Small intestine (tissue), 7 donors: ENCODE measurements around the gene TNFSF12. TPM values are rescaled to one million over a fixed set of nuclear protein-coding genes. Genes with fewer than 3 reads are reported as not detected.
"Not testable (repeated sequence)": the region's sequence is repeated elsewhere in the genome, so short reads cannot be mapped to it uniquely, and the experiment has no call there.

ENCODE experiments used
- DNase-seq, 2 donors: peaks; one replicate each; pipeline versions ENCODE4 v3.0.0 to v3.0.0-alpha.2; 2013
- FAIRE-seq: peaks from 2 replicates; lab custom pipeline; 2012; peaks lifted over from hg19 to GRCh38; lab: Jason Lieb, UNC
- H3K27ac ChIP-seq, 3 donors: one replicate each; pipeline ENCODE4 v1.5.1; 2013; ENCODE audit warnings: low read length in 2 of 3, mild to moderate bottlenecking in 2 of 3, control low read depth in 1 of 3, inconsistent platforms in 1 of 3, low read depth in 1 of 3, moderate library complexity in 1 of 3
- H3K27me3 ChIP-seq, 3 donors: one replicate each; pipeline ENCODE4 v1.6.1; 2013; ENCODE audit warnings: low read length in 3 of 3, inconsistent platforms in 1 of 3; ENCODE audit not compliant: control insufficient read depth in 3 of 3, insufficient read depth in 3 of 3
- H3K36me3 ChIP-seq, 3 donors: one replicate each; pipeline ENCODE4 v1.6.1; 2013; ENCODE audit warnings: low read length in 3 of 3, inconsistent platforms in 1 of 3, low read depth in 1 of 3, mild to moderate bottlenecking in 1 of 3, moderate library complexity in 1 of 3; ENCODE audit not compliant: control insufficient read depth in 3 of 3, insufficient read depth in 2 of 3
- H3K4me1 ChIP-seq, 3 donors: one replicate each; pipeline ENCODE4 v1.6.1; 2013; ENCODE audit warnings: low read length in 2 of 3, inconsistent platforms in 1 of 3, low read depth in 1 of 3, mild to moderate bottlenecking in 1 of 3, moderate library complexity in 1 of 3; ENCODE audit not compliant: control insufficient read depth in 3 of 3, insufficient read depth in 2 of 3
- H3K4me3 ChIP-seq, 3 donors: one replicate each; pipeline ENCODE4 v1.5.1; 2013; ENCODE audit warnings: low read length in 3 of 3, control low read depth in 1 of 3, inconsistent platforms in 1 of 3, low read depth in 1 of 3, mild to moderate bottlenecking in 1 of 3, moderate library complexity in 1 of 3
- H3K9me3 ChIP-seq, 2 donors: one replicate each; pipeline ENCODE4 v1.6.1; 2013; ENCODE audit warnings: low read depth in 1 of 2, low read length in 1 of 2; ENCODE audit not compliant: control insufficient read depth in 2 of 2, insufficient read depth in 1 of 2
- WGBS, 3 donors: extraction: QIAGEN DNeasy Blood & Tissue Kit; methylation state at CpG; one replicate each; pipeline ENCODE4 v1.1.7; 2013; 5-methylcytosine and 5-hydroxymethylcytosine counted together
- polyA plus RNA-seq, 4 donors: library from polyadenylated mRNA; stranded (reverse) in 3 of 4; unstranded in 1 of 4; fragments of 200-250 nt in 3 of 4; fragments of 120-200 nt in 1 of 4; gene quantifications; one replicate each; pipeline versions ENCODE4 v1.2.1 to v1.2.3, GENCODE V29; 2013
- donor health status: healthy with polysubstance abuse.
- donor health status: control.
- donor health status: control.
- donor health status: Bipolar disorder and iron deficiency.
- donor health status: healthy.

The TNFSF12 gene
- polyA plus RNA-seq, 4 donors, result 8.1 to 31.1 (median 22.1) TPM

DNA sequence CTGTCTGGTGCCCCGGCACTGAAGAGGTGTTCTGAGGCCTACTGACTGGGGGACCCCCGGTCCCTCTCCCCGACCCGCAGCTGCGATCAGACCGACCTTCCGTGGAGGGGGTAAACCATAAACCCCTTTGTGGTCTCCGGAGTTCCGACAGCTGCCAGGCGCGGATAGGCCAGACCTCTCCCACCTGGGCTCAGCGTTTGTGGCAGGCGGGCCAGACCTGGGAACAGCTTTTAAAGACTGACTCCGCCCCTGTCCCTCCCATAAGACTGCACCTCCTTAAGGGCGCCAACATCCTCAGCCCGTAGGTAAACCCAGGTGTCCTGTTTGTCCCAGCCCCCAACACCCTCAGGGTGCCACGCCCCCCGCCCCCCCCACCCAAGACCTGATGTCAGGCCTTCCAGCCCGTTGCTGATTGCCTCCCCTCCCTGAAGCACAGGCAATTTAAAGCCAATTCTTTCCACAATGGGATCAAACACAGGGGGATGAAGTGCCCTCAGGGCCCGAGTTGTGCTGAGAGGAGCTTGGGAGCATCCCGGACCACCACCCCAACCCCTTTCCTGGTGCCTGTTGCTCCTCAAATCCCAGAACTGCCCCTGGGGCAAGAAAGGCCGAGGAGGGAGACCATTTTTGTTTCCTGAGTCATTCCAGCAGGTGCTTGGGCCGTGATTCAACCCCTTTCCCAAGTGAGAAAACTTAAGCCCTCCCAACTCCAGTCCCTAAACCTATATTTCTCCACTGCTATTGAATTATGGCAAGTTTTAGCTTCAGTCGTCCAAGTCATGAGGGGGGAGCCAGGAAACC is 41.2 kb downstream of the TNFSF12 start, which contains the start of gene SOX15:
SOX15 (minus strand) TSS at position 204 of the 801 bp plus-strand sequence. CDS start 418 bp downstream, outside the sequence.
- no peak for DNase-seq
- H3K4me3 ChIP-seq, result peak within 1 kb of the TSS in 1 of 3 donors; percentile 39
- peaks cover 0 to 18% (median 0%) of the 10 kb centered on the region in 3 donors for H3K4me1 ChIP-seq
- peaks cover 19 to 96% (median 29%) of the 10 kb centered on the region in 3 donors for H3K36me3 ChIP-seq
- 69 to 73% (median 70%) methylated on average over 24 of the region's 24 CpGs for WGBS, 3 donors
- peak within 1 kb of the TSS in 1 of 3 donors; percentile 9 for H3K27ac ChIP-seq
- H3K9me3 ChIP-seq, result no peaks in the 10 kb centered on the region
- no peaks in the 10 kb centered on the region for H3K27me3 ChIP-seq
- no peak for FAIRE-seq

DNA sequence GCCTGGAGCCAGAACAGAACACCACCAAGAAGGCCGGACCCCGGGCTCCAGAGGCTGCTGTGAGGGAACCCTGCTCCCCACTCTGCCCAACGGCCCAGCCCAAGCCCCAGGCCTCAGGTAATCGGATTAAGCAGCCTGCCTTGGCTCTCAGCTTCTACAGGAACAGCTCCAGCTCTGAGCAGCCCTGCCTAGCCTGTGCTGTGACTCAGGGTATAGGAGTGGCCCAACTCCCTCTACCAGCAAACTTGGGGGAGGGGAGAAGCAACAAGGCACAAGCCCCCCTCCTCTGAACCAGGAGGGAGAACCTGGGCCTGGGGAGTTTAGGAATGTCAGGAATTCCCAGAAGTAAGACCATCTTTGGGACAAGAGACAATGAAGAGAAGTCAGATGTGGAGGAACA is 41.9 kb downstream of the TNFSF12 start:
- H3K4me3 ChIP-seq, result no peak overlapping the region
- H3K27me3 ChIP-seq, result no peaks in the 10 kb centered on the region
- H3K36me3 ChIP-seq, result peaks cover 25 to 96% (median 36%) of the 10 kb centered on the region in 3 donors
- FAIRE-seq (no peak), DNase-seq (no peak)
- no peaks in the 10 kb centered on the region for H3K9me3 ChIP-seq
- H3K27ac ChIP-seq, result no peak overlapping the region
- 81 to 93% (median 90%) methylated on average over 4 of the region's 4 CpGs for WGBS, 3 donors
- H3K4me1 ChIP-seq, result peaks cover 0 to 16% (median 0%) of the 10 kb centered on the region in 3 donors

DNA sequence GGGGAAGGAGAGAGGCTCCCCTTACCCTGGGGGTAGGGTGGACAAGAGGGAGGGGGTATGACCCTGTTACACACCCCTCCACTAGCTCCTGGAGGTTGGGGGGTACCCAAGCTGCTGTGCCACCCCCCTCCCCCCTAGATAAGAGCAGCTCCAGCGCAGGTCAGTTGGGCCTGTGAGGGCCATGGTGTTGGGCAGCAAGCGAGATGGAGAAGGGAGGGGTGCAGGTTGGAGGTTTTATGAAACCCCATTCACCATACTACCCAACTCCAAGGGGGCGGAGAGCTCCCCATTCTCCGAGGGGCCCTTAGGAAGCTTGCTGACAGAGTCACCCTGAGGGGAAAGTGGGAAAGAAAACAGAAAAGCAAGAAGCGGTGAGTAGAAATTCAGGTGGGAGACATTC is 42.7 kb downstream of the TNFSF12 start:
- Histone ChIP-seq H3K4me3 (no peak overlapping the region), H3K9me3 (no peaks in the 10 kb centered on the region), H3K27me3 (no peaks in the 10 kb centered on the region), H3K4me1 (peaks cover 0 to 16% (median 0%) of the 10 kb centered on the region in 3 donors), H3K36me3 (peaks cover 26 to 96% (median 37%) of the 10 kb centered on the region in 3 donors), H3K27ac (no peak overlapping the region)
- FAIRE-seq, result no peak
- WGBS, 3 donors, result 88 to 89% (median 89%) methylated on average over 4 to 5 of the region's 5 CpGs
- no peak for DNase-seq

DNA sequence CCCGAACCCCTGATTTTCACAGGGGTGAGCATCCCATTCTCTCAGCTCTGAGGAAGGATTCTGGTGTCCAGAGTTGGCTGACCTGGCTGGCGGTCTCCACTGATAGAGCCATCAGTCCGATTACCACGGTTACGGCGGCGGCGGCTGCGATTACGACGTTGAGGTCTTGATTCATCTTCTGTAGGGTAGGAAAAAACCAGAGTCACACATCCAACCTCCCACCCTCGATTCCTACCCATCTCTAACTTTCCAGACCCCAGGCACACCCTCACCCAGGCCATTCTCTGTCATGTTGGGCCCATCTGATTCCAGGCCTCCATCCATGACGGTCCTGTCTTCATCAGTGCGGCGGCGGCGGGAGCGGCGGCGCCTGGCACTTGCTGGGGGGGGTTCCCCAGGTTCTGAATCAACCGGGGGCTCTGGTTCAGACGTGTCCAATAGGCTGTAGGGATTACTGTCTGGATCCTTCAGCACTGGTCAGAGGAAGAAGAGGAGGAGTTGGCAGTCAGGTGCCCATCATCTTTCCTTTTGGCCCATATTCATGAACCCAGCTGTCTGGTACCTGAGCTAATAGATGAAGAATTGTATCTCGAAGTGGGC is 43.7 kb downstream of the TNFSF12 start:
- FAIRE-seq (no peak), DNase-seq (no peak)
- Histone ChIP-seq H3K27ac (no peak overlapping the region), H3K4me3 (no peak overlapping the region), H3K36me3 (peaks cover 26 to 92% (median 35%) of the 10 kb centered on the region in 3 donors), H3K9me3 (no peaks in the 10 kb centered on the region), H3K4me1 (peaks cover 0 to 13% (median 0%) of the 10 kb centered on the region in 3 donors), H3K27me3 (no peaks in the 10 kb centered on the region)
- WGBS, 3 donors, result 91 to 93% (median 92%) methylated on average over 23 of the region's 23 CpGs

DNA sequence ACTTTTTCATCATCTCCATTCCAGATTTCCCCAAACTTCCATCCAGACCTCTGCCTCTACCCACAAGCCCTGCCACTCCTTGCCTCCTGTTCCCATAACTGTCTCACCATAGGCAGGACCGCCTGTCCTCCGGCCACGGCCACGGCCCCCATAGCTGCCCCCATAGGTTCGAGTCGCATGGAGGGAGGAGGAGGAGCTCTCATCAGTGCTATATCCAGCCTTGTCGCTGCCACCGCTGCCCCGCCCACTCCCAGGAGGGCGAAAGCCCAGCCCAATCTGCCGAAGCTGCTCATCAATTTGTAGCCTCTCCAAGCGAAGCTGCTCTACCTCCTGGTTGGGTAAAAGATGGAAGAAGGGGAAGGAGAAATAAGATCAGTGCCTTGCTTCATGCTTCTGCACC is 44.4 kb downstream of the TNFSF12 start:
- Histone ChIP-seq H3K36me3 (peaks cover 26 to 89% (median 32%) of the 10 kb centered on the region in 3 donors), H3K4me3 (no peak overlapping the region), H3K27me3 (no peaks in the 10 kb centered on the region), H3K27ac (no peak overlapping the region), H3K4me1 (peaks cover 0 to 12% (median 0%) of the 10 kb centered on the region in 3 donors), H3K9me3 (no peaks in the 10 kb centered on the region)
- no peak for DNase-seq
- no peak for FAIRE-seq
- 86 to 90% (median 89%) methylated on average over 12 of the region's 12 CpGs for WGBS, 3 donors

DNA sequence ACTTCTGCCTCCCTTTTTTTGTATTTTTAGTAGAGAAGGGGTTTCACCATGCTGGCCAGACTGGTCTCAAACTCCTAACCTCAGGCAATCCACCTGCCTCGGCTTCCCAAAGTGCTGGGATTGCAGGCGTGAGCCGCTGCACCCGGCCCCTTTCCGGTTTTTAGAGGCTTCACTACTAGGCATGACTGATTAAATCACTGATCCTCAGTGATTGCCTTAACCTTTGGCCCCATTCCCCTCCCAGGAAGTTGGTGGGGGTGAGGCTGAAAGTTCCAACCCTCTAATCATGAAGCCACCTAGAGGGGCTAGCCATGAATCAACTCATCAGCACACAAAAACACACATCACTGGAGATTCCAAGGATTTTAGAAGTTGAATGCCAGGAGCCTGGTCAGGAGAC is 48.7 kb downstream of the TNFSF12 start:
- not testable (repeated sequence) for FAIRE-seq, H3K4me1 ChIP-seq, DNase-seq, H3K27ac ChIP-seq, H3K27me3 ChIP-seq, H3K4me3 ChIP-seq, H3K9me3 ChIP-seq
- peaks cover 17 to 85% (median 32%) of the 10 kb centered on the region in 3 donors for H3K36me3 ChIP-seq
- 16 to 63% (median 56%) methylated on average over 5 of the region's 5 CpGs for WGBS, 3 donors

DNA sequence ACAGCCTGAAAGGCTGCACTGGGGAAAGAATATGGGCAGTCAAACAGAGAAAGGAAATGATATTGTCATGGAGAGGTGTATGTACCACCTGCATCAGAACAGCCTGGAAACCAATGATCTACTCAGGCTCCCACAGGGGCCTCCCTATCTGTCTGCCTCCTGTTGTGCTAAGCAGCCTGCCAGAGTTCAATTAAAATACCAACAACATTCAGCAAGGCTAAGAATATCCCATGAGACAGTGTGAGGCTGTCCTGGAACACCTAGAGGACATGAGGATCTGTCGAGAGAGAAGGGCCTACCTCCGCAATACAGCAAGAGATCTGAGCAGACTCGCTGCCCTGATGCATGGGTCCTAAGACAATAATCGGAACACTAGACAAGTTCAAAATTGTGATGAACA is 57.4 kb downstream of the TNFSF12 start:
- no peak for DNase-seq
- WGBS, 3 donors, result 96 to 99% (median 97%) methylated on average over 4 of the region's 4 CpGs
- H3K4me1 ChIP-seq, result no peaks in the 10 kb centered on the region
- H3K27ac ChIP-seq, result no peak overlapping the region
- FAIRE-seq, result no peak
- no peak overlapping the region for H3K4me3 ChIP-seq
- H3K9me3 ChIP-seq, result no peaks in the 10 kb centered on the region
- no peaks in the 10 kb centered on the region for H3K27me3 ChIP-seq
- peaks cover 5 to 60% (median 9%) of the 10 kb centered on the region in 3 donors for H3K36me3 ChIP-seq
